GM13976 (cell line): ENCODE results near the gene VPS37B.

Experiments used
- DNase-seq: peaks from one replicate; pipeline ENCODE4 v3.0.0; 2012; ENCODE audit warnings: low spot score
- in situ Hi-C: fragments of 300-500 bp; cut with MboI; formaldehyde crosslinking; loops from one replicate; pipeline ENCODE4 v1.12.0; 2022; ENCODE audit warnings: low sequenced_read_pairs, mixed read lengths, inconsistent platforms; ENCODE audit not compliant: unreplicated experiment
- TF ChIP-seq, protein P1 (sequence below): IDR thresholded peaks from 2 replicates; pipeline ENCODE4 v1.5.1; 2012; ENCODE audit warnings: borderline replicate concordance, mild to moderate bottlenecking; ENCODE audit not compliant: insufficient read depth; ENCODE audit errors: extremely low read depth, missing control alignments, control extremely low read depth

The VPS37B gene

DNA sequence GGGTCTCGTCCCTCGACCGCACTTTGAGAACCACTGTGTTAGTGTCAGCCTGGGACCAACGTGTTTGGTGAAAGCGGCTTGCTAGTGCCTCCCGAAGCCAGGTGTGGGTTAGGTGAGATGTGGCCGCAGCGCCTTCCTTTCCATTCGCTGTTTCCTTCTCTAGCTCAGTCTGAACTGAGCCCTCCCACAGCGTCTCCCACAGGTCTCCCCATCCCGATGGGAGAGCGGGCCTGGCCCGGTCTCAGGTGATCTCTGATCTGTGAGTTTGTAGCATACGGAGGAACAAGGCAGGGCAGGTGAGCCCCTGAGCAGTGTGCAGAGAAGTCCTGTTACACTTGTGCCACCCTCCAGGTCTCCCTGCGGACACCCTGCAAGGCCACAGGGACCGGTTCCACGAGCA lies 41.4 kb downstream of the VPS37B start:
- TF ChIP-seq, protein P1, sequence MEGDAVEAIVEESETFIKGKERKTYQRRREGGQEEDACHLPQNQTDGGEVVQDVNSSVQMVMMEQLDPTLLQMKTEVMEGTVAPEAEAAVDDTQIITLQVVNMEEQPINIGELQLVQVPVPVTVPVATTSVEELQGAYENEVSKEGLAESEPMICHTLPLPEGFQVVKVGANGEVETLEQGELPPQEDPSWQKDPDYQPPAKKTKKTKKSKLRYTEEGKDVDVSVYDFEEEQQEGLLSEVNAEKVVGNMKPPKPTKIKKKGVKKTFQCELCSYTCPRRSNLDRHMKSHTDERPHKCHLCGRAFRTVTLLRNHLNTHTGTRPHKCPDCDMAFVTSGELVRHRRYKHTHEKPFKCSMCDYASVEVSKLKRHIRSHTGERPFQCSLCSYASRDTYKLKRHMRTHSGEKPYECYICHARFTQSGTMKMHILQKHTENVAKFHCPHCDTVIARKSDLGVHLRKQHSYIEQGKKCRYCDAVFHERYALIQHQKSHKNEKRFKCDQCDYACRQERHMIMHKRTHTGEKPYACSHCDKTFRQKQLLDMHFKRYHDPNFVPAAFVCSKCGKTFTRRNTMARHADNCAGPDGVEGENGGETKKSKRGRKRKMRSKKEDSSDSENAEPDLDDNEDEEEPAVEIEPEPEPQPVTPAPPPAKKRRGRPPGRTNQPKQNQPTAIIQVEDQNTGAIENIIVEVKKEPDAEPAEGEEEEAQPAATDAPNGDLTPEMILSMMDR: no peak
- in situ Hi-C loops: loop anchor here (25.0 kb wide), 1 partner anchor 383 kb away; the partner anchor contains the start of genes MPHOSPH9 and MTRFR
- no peak for DNase-seq

DNA sequence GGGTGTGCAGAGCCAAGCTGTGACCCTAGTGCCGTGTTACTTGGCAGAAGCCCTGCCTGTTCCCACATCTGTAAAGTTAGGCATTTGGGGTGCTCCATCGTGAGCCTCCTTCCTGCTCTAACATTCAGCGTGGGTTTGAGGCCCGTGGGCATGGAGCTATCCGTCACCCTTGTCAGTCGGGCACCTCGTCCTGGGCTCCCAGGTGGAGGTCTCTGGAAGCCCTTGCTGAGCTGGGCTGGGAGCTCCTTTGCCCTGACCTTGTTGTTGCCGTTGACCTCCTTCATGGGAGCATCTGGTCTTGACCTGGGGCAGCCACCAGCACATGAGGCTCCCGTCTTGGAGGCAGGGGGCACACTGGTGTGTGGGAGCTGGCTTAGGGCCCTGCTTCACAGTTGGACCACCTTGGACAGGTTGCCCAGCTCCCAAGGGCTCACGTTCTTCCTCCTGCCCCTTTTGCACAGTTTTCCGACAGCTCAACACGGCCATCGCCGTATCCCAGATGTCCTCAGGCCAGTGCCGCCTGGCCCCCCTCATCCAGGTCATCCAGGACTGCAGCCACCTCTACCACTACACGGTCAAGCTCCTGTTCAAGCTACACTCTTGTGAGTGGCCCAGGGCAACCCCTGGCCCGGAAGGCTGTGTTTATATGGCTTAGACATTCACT lies 42.2 kb downstream of the VPS37B start:
- no peak for DNase-seq
- TF ChIP-seq, protein P1: no peak
- in situ Hi-C loops: loop anchor here (25.0 kb wide), 1 partner anchor 384 kb away; the partner anchor contains the start of genes MPHOSPH9 and MTRFR

DNA sequence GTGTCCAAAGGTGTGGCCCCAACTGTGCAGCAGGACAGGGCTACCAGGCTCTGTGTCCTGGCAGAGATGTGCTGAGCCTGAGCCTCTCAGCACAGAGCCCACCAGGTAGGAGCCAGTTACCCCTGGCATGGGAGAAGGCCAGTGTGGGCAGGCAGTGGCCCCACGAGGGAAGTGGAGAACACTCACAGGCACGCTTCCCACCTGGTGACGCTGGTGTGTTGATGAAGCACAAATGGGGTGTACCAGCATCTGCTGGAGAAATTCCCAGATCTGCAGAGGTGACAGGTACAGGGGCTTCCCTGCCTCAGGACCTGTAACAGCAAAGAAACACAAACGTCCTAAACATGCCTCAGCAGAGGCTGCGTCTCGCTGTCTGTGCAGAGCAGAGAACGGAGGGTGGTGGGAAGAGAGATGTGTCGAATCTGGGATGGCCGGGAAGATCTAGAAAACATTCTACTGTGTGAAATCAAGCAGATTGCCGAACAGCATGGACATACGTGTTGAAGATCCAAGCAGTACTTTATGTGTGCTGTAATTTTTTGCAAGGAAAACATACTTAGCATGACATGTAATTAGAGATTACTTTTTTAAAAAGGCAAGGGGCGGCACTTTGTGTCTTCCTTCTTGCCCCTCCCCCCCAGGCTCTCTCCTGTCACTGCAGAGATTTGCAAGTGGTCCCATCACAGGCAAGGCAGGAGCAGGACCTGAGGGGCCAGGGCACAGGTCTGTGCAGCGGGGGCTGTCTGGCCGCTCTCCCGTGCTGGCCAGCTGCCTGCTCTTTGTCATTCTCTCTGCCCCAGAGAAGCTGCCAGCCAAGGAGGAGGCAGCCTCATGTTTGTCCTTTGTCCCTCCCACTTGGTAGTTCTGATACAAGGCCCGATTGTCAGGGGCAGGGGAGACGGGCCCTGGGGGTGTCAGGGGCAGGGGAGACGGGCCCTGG lies 43.3 kb downstream of the VPS37B start:
- TF ChIP-seq, protein P1: no peak
- in situ Hi-C loops: loop anchor here (25.0 kb wide), 1 partner anchor 385 kb away; the partner anchor contains the start of genes MPHOSPH9 and MTRFR
- no peak for DNase-seq

DNA sequence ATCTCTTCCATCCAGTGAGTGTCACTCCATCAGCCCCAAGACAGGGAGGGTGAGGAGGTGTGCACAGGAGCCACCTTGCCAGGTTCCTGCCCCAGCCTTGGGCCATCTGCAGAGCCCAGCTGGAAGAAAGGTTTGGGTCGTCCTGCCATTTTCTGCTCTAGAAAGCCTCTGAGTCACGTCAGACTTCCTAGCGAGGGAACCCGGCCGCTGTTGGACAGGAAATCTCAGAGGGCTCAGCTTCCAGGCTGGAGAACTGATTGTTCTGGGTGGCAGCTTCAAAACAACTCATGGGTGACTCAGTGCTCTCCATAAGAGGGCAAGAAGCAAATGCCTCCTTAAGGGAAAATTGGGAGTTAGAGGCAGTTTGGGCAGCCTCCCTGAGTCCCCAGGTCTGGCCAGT lies 44.1 kb downstream of the VPS37B start:
- DNase-seq: no peak
- in situ Hi-C loops: loop anchor here (25.0 kb wide), 1 partner anchor 385 kb away; the partner anchor contains the start of genes MPHOSPH9 and MTRFR

DNA sequence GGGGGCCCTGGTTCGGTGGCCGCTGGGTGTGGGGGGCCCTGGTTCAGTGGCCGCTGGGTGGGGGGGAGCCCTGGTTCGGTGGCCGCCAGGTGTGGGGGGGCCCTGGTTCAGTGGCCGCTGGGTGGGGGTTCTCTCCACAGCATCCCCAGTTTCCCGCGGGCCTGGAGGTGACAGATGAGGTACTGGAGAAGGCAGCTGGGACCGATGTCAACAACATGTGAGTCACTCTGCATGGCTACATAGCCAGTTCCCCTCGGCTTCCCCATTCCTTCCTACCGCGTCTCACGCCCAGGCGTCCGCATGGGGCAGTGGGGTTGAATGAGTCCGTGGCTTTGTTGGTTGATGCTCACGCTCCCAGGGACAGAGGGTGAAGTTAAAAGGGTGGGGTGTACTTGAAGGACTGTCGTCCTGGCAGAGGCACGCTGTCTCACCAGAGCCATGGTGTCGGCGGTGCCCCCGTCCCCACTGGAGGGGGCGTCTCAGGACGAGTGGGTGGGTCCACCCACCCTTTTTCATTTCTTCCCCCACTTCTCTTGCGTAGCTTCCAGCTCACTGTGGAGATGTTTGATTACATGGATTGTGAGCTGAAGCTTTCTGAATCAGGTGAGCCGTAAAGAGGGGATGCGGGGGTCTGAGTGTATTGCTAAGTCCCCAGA lies 45.1 kb downstream of the VPS37B start:
- DNase-seq: no peak
- TF ChIP-seq, protein P1: no peak
- in situ Hi-C loops: loop anchor here (25.0 kb wide), 1 partner anchor 386 kb away; the partner anchor contains the start of genes MPHOSPH9 and MTRFR

More for the DNA sequence above, 44.1 kb downstream of the VPS37B start:
- TF ChIP-seq, protein P1: no peak

DNA sequence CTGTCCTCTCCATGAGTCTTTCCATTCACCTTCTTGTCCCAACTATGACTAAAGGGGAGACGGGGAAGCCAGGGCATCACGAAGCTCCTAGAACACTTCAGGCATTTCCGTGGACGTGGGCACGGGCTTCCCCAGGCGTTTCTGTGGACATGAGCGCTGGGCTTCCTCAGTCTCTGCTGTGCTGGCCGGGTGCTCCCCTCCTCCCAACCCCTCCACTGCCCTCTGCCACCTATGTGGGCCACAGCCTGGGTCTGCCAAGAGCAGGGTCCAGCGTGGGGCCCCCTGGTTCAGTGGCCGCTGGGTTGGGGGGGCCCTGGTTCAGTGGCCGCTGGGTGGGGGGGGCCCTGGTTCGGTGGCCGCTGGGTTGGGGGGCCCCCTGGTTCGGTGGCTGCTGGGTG lies 45.9 kb downstream of the VPS37B start:
- in situ Hi-C loops: loop anchor here (25.0 kb wide), 1 partner anchor 387 kb away; the partner anchor contains the start of genes MPHOSPH9 and MTRFR
- TF ChIP-seq, protein P1: no peak
- no peak for DNase-seq
